NCI-H748 (cell line): ENCODE results near the gene SCNN1A.

ENCODE experiments used
- DNase-seq: peaks from one replicate; lab custom pipeline; 2025; ENCODE audit not compliant: unreplicated experiment; lab: John Stamatoyannopoulos, UW

SCNN1A gene

DNA sequence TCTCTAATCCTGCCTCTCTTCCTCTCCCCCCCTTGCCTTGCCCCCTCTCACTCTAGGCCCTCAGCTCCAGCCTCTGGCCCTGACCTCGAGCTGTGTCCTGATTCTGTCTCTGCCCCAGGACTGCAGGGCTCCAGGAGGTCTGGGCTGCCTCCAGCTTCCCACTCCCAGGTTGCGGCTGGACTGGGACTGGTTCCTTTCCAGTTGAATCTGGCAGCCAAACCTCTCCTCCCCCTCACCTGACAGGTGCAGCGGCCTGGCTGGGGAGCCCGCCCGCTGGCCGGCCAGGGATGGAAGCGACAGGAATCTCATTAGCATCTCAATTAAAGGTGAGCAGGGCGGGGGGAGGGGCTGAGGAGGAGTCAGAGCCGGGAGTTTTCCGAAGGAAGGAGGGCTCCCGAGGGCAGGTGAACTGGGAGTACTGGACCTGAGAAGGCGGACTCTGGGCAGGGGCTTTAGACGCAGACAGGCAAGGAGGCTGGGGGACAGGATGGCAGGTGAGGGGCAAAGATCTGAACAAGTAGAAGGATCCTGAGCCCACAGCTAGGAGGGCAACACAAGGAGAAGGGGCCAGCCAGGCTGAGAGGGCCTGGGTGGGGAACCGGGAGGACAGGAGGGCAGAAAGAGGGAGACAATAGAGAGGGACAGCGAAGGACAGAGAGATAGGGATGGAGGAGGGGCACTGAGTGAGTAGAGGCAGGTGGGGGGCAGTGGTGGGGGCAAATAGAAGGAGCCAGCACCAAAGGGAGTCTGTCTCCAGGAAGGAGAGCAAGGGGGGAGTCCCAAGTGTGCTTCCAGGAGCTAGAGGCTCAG lies at the start of gene SCNN1A:
SCNN1A (minus strand) TSS at position 295 of the 810 bp plus-strand sequence. CDS start 780 bp downstream, outside the sequence.
- DNase-seq = peak; percentile 88

DNA sequence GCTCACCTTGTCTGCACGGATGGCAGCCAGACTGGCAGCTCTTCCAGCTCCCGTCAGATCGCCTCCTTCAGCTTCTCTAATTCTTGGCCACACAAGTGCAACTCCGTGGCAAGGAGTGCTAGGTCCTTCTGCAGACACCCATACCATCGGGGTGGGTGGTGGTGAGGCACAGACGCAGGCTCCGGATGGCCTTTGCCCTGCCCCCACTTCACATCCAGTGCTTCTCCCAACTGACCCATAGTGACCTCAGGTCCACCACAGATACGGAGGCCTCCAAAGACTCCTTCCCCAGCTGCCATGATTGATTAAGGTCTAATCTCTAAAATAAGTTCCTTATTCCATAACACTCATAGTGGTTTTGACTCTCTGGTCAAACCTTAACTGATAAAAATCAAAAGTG lies 49.5 kb upstream of the SCNN1A start:
- DNase-seq = no peak

DNA sequence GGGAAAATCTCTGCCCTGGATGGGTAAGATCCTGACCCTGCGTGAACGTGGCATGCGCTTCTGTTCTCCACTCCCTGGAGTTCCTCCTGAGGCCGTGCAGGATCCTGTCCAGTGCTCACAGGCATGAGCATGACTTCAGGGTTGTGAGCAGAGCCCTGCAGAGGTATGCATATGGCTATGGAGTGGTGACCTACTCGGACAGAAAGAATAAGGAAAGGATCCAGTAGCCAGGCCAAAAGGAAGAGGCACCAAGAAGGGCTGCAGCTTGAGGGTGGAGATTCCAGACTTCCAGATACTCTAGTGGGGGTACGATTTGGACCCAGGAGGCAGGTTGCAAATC lies 48.6 kb upstream of the SCNN1A start:
- no peak for DNase-seq

DNA sequence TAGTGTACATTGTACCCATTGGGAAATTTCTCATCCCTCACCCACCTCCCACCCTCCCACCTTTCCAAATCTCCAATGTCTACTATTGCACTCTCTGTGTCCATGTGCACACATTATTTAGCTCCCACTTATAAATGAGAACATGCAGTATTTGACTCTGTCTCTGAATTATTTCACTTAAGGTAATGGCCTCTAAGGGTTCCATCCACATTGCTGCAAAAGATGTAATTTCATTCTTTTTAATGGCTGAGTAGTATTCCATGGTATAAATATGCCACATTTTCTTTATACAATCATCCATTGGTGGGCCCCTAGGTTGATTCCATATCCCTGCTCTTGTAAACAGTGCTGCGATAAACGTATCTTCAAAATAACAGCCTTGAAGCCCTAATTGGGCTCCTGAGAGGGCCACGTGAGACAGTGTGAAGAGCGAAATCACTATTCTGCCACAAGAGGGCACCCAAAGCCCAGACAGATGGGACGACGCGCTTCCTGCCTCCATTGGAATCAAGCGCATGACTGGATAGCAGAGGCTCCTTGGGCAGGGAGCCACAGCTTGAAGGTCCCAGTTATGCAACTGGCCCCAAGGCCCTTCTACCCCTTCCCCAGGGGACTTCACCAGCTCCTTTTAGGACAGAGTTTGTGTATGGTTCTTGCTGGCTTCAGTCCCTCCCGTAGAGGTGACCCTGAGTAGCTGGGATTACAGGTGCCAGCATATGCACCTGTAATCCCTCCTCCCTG lies 48.1 kb upstream of the SCNN1A start:
- DNase-seq = peak; percentile 83

DNA sequence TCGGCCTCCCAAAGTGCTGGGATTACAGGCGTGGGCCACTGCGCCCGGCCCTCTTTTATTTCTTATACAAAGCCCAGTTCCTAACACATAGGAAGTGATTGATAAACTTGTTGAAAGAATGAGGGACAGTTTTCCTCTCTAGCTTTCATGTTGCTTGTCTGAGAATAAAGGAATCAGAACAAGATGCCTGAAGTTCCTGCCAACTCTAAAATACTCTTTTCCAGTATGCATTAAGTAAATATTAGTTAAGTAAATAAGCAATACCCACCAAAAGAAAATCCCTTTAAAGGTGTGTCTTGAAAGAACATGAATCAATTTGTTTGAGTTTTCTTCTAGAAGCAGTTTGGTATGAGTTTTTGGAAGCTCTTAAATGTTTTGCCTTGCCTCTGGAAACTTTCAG lies 45.0 kb upstream of the SCNN1A start:
- no peak for DNase-seq

DNA sequence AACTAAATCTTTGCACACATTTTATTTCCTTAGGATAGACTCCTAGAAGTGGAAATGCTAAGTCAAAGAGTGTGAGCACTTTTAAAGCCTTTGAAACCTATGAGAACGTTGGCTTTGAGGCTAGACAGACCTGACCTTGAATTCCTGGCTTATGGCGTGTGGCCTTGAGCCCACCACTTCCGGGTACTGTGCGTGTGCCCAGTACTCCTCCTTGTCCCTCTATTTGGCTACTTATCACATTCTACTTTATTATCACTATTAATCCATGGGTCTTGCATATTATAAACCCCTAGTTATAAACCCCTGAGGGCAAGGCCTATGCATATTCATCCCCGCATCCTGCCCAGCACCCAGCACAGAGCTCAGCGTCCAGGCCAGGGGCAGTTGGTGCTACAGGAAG lies 43.4 kb upstream of the SCNN1A start:
- no peak for DNase-seq

DNA sequence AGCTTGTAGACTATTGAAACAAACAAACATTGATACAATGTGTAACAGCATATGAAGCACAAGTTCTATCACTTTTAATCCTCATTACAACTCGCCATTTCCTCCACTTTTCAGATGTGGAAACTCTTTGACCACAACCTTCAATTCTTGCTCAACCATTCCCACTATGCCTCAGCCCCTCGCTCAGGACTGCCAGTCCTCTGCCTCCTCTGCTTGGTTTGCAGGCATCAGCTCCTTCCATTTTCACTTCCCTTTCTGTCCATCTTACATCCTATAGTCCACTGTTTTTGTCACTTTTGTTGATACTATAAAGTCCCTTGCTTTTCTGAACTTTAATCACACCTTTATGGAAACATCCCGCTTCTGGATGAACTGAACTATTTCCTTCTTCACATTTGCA lies 41.2 kb upstream of the SCNN1A start:
- DNase-seq = no peak

DNA sequence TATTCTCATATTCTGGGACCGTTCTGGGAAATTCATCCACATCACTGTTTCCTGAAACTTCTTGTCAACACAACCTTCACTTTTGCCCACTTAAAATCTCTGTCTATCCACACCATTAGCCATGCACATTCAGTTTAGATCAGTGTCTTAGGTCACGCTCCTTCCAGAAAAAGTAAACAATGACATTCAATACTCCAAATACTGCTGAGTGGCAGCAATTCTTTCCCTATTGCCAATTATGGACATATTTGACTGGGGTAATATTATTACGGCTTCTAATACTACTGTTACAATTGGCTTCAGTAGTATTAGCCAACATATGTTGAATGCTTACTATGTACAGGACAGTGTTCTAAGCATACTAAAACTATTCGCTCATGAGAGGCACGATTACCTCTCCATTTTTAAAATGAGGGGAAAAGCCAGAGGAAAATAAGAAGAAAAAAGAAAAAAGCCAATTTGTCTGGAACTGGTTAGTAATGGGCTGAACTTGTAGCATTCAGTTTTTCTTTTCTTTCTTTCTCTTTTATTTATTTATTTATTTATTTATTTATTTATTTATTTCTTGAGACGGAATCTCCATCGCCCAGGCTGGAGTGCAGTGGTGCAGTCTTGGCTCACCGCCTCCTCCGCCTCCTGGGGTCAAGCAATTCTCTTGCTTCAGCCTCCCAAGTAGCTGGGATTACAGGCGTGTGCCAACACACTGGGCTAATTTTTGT lies 32.0 kb upstream of the SCNN1A start:
- DNase-seq = peak; percentile 58

DNA sequence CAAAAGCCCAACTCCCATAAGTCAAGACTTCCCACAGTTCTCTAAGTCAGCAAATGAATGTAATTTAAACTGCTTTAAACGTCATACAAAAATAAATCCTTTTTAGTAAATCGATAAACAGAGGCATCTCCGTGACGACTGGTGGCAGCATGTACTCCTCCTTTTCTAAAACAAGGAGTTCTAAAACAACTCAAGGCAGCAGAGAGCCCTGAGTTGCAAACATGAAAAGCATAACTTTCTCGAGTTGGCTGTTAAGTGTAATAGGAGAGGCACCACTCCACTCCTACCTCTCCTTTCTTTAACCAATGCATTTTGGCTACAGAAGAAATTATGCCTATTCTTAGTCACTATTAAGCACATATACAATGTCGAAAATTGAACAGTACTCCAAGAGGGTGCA lies 30.6 kb upstream of the SCNN1A start:
- DNase-seq = no peak

DNA sequence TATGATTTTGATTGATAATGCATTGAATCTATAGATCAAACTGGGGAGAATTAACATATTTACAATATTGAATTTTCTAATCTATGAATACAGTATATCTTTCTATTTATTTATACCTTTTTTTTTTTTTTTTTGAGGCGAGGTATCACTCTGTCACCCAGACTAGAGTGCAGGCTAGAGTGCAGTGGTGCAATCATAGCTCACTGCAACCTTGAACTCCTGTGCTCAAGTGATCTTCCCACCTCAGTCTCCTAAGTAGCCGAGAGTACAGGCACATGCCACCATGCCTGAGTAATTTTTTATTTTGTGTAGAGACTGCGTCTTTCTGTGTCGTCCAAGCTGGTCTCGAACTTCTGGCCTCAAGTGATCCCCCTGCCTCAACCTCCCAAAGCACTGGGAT lies 29.0 kb upstream of the SCNN1A start:
- no peak for DNase-seq

DNA sequence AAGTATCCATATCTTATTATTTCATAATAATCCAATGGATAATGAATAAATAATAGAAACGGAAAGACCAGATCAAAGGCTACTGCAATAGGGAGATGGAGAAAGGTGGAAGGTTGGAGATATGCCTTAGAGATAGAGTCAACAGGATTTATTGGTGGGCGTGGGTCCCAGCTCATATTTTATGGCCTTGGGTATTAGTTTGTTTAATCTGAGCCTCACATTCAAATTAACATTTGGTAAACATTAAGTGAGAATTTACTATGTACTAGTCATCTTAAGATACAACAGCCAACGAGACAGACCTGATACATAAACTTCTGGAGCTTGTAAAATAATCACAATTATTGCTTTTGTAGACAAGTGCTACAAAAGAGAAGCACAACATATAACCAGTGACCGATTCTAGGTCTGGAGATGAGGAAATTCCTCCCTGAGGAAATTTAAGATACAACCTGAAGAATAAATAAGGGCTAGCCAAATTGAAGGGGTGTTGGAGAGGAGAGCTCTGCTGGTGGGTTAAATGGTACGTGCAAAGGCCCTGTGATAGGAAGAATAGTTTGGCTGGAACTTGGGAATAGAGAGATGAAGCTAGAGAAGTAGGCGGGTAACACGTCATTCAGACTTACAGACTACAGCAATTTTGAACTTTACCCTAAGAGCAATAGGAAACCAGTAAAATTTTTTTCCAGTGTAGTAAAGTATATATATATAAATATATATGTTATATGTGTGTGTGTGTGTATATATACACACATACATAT lies 24.7 kb upstream of the SCNN1A start:
- no peak for DNase-seq

DNA sequence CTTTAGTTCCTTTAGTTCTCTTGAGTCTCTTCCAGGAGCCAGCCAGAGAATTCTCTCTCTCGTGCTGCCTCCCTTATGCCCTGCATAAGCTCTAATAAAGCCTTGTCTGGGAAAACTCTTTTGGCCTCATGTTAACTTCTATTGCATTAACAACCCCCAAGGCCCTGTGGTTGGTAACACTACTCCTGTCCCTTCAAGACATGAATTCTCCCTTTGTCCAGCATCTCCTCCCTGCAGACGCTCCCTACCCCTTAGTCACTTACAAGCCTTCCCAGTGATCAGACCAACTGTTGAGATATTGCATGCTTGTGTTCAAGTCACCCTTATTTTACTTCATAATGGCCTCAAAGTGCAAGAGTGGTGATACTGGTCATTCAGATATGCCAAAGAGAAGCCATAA lies 20.7 kb upstream of the SCNN1A start:
- DNase-seq = no peak

DNA sequence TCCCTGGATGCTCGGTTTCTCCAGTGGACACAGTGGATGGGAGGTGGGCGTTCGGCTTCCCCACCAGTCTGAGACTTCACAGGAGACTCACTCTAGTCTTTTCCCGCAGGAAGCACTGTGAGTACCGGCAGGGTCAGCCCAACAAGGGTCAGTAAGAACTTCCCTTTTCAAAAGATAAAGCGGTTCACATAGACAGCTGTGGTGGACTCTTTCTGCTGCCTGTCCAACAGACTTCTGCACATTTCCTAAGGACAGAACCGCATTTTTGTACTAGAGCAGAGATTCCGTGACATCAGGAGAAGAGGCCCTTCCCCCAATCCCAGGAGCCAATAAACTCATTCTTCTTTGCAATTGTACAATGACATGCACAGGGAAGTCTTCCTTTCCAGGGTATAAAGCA lies 19.0 kb upstream of the SCNN1A start:
- no peak for DNase-seq

DNA sequence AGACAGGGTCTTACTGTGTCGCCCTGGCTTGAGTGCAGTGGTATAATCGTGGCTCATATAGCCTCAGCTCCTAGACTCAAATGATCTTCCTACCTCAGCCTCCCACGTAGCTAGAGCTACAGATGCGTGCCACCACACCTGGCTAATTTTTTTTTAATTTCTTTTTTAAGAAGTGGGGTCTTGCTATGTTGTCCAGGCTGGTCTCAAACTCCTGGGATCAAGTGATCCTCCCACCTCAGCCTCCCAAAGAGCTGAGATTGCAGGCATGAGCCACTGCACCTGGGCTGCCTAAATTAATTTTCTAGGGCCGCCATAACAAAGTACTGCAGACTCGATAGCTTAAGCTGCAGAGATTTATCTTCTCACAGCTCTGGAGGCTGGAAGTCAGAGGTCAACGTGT lies 17.7 kb upstream of the SCNN1A start:
- DNase-seq = no peak

DNA sequence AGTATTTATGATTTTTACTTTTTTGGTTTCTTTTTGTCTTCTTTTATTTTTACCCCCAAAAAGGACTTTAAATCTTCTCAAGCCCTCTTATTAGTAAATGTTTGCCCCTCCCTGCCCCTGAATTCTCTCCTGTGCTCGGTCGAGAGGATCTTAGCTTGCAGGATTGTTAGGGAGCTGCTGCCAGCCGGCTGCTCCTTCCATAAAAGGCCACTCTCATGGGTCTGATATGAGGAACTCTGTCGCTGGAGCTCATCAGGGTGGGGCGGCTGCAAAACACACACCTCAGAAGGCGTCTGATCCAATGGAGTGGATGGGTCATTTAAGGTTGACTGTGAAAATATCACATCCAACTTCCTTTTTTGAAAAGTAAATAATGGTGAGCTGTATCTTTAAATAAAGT lies 17.1 kb upstream of the SCNN1A start:
- DNase-seq = no peak

DNA sequence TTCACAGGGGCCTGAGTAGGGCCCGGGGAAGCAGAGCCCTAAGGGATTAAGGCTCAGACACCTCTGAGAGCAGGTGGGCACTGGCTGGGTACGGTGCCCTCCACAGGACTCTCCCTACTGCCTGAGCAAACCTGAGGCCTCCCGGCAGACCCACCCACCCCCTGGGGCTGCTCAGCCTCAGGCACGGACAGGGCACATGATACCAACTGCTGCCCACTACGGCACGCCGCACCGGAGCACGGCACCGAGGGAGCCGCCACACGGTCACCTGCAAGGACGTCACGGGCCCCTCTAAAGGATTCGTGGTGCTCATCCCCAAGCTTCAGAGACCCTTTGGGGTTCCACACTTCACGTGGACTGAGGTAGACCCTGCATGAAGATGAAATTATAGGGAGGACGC lies 15.7 kb upstream of the SCNN1A start:
- no peak for DNase-seq

DNA sequence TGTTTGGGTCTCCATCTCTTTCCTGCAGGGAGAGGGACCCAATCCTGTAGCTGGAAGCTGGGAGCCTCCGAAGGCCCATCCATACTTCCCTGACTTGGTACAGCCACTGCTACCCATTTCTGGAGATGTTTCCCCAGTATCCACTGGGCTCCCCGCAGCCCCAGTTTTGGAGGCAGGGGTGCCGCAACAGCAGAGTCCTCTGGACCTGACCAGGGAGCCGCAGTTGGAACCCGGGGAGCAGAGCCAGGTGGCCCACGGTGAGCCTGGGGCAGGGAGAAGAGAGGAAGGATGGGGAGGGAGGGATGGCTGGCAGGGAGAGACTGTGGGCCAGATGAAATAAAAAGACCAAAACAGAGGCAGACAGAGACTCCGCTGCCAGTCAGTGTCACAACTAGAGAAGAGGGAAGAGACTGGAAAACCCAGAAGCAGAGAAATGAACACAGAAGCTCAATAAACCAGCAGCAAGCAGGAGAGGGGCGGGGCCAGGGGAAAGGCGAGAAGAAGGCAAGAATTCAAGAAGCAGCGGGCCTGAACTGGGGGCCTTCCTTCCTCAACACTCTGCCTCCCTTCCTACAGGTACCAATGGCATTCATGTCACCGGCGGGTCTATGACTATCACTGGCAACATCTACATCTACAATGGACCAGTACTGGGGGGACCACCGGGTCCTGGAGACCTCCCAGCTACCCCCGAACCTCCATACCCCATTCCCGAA lies 14.9 kb upstream of the SCNN1A start:
- DNase-seq = no peak

DNA sequence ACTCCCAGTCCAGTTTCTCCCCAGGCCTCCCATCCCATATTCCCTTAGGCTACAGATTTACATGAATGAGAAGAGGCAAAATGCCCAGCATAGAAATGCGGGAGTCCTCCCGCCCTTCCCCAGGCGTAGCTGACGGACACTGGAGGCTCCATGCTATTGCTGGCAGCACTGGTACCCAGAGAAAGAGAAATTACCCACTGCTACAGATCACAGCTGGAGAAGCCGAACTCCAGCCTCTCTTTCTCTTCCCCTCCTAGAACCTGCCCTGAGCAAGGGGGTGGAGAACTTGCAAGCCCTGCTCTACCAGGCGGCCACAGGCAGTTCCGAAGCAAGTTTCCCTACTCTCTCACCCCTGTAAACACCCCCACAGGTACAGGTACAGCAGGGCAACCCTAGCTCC lies 12.2 kb upstream of the SCNN1A start:
- DNase-seq = no peak

DNA sequence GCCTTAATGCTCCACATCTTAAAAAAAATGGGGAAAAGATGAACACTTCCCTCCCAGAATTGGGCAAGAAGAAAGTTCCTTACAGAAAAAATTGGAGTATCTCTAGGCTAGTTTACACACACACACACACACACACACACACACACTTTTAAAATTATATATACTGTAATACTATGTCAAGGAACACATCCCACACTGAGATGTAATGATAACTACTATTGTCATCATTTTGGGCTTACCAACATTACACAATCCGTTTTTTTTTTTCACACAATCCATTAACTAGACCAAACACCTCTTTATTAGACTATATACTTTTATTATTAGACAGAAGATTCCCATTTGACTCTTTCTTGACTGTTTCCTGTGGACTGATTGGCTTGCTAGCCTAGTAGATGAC lies 11.1 kb upstream of the SCNN1A start:
- DNase-seq = no peak

DNA sequence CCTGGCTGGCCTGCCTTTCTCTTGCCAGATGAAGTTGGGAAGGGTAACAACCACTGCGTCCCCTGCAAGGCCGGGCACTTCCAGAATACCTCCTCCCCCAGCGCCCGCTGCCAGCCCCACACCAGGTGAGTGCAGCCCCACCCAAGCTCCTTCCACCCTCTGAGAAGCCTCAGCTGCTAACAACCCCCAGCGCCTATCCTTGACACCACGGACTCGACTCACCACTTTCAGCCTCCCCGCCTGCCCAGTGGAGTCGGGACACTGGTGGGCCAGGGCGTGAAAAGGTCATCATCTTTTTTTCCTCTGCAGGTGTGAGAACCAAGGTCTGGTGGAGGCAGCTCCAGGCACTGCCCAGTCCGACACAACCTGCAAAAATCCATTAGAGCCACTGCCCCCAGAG lies 10.7 kb upstream of the SCNN1A start:
- no peak for DNase-seq
